Mesendoderm (in vitro differentiated cells): Measurements from ENCODE around the gene MRRF.

ENCODE experiments used
- DNase-seq: peaks from one replicate; pipeline ENCODE4 v3.0.0; 2013
- H2AK5ac ChIP-seq: 2 replicates; pipeline ENCODE4 v1.6.1; 2013; ENCODE audit warnings: low read length, inconsistent platforms
- H2BK120ac ChIP-seq: 2 replicates; pipeline ENCODE4 v1.6.1; 2013; ENCODE audit warnings: low read depth, mild to moderate bottlenecking, low read length, moderate library complexity, mixed read lengths
- H2BK15ac ChIP-seq: replicated peaks from 2 replicates; pipeline ENCODE4 v1.6.1; 2013; ENCODE audit warnings: low read depth, mild to moderate bottlenecking, moderate library complexity
- H2BK5ac ChIP-seq: 2 replicates; pipeline ENCODE4 v1.6.1; 2013; ENCODE audit warnings: low read length, inconsistent platforms
- H3K18ac ChIP-seq: 2 replicates; pipeline ENCODE4 v1.6.1; 2013; ENCODE audit warnings: mild to moderate bottlenecking, low read length, mixed read lengths
- H3K23ac ChIP-seq: one replicate; pipeline ENCODE4 v1.6.1; 2013; ENCODE audit warnings: low read length
- H3K27ac ChIP-seq: 2 replicates; pipeline ENCODE4 v1.5.1; 2013; ENCODE audit warnings: low read depth, mild to moderate bottlenecking, inconsistent platforms, low read length, moderate library complexity
- H3K27me3 ChIP-seq: 2 replicates; pipeline ENCODE4 v1.6.1; 2013; ENCODE audit warnings: low read length, control low read depth, mild to moderate bottlenecking, inconsistent platforms; ENCODE audit not compliant: insufficient read depth, poor library complexity
- H3K36me3 ChIP-seq: 2 replicates; pipeline ENCODE4 v1.6.1; 2013; ENCODE audit warnings: low read length, inconsistent platforms; ENCODE audit not compliant: control insufficient read depth, insufficient read depth
- H3K4ac ChIP-seq: one replicate; pipeline ENCODE4 v1.6.1; 2013; ENCODE audit warnings: low read depth, mild to moderate bottlenecking, low read length, moderate library complexity
- H3K4me1 ChIP-seq: 2 replicates; pipeline ENCODE4 v1.6.1; 2013; ENCODE audit warnings: low read depth, low read length, inconsistent platforms; ENCODE audit not compliant: control insufficient read depth
- H3K4me2 ChIP-seq: 2 replicates; pipeline ENCODE4 v1.6.1; 2013; ENCODE audit warnings: low read length
- H3K4me3 ChIP-seq: 2 replicates; pipeline ENCODE4 v1.5.1; 2013; ENCODE audit warnings: mild to moderate bottlenecking, low read length
- H3K56ac ChIP-seq: one replicate; pipeline ENCODE4 v1.6.1; 2013; ENCODE audit warnings: low read length
- H3K79me1 ChIP-seq: 2 replicates; pipeline ENCODE4 v1.6.1; 2013; ENCODE audit warnings: low read length, inconsistent platforms
- H3K79me2 ChIP-seq: 2 replicates; pipeline ENCODE4 v1.6.1; 2013; ENCODE audit warnings: mild to moderate bottlenecking, low read length; ENCODE audit not compliant: control insufficient read depth, insufficient read depth
- H3K9ac ChIP-seq: 2 replicates; pipeline ENCODE4 v1.6.1; 2013; ENCODE audit warnings: low read length, inconsistent platforms
- H4K5ac ChIP-seq: one replicate; pipeline ENCODE4 v1.6.1; 2013; ENCODE audit warnings: low read length
- H4K8ac ChIP-seq: one replicate; pipeline ENCODE4 v1.6.1; 2013; ENCODE audit warnings: low read depth, mild to moderate bottlenecking, control low read depth, low read length, moderate library complexity
- WGBS: extraction: QIAGEN DNeasy Blood & Tissue Kit; methylation state at CpG from one replicate; pipeline ENCODE4 v1.1.7; 2013; ENCODE audit warnings: low lambda C conversion rate, missing lambda C conversion rate; ENCODE audit not compliant: insufficient coverage; ENCODE audit errors: extremely low coverage; 5-methylcytosine and 5-hydroxymethylcytosine counted together

Gene MRRF

DNA sequence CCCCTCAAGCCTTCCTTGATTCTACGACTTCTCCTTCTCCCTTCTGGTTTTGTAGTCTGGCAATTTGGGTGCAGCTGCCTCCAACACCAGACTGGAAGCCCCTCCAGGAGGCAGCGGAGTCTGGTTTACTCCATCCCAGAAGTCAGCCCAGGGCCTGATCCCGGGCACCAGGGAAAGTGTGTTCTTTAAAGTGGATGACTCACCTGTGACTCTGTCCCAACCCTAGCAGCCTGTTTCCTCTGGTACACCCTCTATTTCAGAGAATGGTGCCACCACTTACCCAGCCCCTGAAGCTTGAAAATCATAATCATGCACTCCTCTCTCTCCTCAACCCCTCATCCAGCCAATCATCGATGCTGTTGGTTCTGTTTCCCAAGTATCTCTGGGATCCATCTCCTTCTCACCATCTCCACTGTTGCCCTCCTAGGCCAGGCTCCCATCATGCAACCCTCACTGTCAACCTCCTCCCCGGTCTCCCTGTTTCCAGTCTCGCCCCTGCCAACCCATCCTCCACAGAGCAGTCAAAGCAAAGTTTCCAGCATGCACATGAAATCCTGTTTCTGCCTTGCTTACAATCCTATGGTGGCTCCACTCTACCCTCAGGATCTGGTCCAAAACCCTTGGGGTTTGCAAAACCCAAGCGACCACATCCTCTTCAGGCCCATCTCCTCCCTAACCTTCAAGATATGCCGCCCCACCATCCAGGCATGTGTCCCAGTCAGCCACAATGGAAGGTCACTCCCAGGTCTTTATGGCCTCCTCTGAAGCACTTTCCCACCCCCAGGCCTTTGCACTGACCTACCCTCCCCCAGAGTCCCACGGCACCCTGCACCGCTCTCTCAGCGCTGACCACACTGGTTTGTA lies 46.4 kb upstream of the MRRF start:
- Histone ChIP-seq H3K79me2 (no peaks in the 10 kb centered on the region), H3K4me1 (no peaks in the 10 kb centered on the region), H4K8ac (no peak overlapping the region), H3K27me3 (peaks cover 81% of the 10 kb centered on the region), H3K56ac (no peak overlapping the region), H3K18ac (no peak overlapping the region), H2BK5ac (no peak overlapping the region), H2AK5ac (no peak overlapping the region), H3K4ac (no peak overlapping the region), H3K27ac (no peak overlapping the region), H3K23ac (no peak overlapping the region), H3K9ac (no peak overlapping the region), H2BK120ac (no peak overlapping the region), H3K4me2 (no peak overlapping the region), H3K36me3 (no peaks in the 10 kb centered on the region), H2BK15ac (no peak overlapping the region), H4K5ac (no peak overlapping the region), H3K4me3 (no peak overlapping the region), H3K79me1 (no peaks in the 10 kb centered on the region)
- DNase-seq, result no peak
- WGBS, result no CpG with 5 or more reads among the region's 11 CpGs

DNA sequence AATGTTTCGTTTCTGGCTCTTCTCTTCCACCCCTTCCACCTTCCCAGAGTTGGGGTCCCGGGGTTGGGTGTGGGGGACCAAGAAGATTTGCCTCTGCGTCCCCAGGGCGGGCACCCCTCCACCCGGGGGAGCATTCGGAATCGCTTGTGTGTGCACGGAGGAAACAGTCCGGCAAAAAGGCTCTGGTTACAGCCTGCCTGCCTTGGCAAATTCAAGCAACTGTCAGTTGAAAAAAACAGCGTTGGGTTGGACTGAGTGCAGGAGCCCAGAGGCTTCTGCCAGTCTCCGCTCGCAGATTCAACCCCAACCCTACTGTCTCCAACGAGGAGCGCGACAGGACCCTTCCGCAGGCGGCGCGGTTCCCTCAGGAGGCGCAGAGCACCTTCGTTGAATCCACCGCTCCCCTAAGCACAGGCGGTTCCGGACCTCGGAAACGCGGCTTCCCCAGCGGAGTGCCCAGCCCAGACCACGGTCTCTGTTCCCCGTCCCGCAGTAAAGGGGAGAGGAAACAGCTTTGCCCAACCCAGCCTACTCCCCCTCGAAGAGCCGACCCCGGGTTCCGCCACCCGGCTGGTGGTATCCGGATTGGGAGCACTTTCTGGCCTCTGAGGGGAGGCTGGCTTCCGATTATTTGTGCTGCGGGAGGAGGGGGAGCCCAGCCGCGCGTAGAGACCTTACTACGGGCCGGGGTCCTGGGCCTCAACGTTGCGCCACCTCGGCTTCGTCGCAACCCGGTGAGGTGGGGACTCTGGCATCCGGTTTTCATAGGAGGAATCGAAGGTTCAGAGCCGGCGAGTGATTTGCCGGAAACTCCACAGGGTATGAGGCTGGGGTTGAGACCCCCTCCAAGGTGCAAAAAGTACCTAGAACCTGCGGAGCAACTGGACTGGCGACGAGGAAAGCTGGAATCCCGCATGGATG lies 45.5 kb upstream of the MRRF start:
- Histone ChIP-seq H2BK5ac (no peak overlapping the region), H3K27ac (no peak overlapping the region), H4K8ac (no peak overlapping the region), H3K4ac (no peak overlapping the region), H3K9ac (peak overlapping the region; percentile 30), H2BK120ac (no peak overlapping the region), H4K5ac (no peak overlapping the region), H3K27me3 (peaks cover 84% of the 10 kb centered on the region), H3K56ac (peak overlapping the region; percentile 52), H2AK5ac (no peak overlapping the region), H3K79me2 (no peaks in the 10 kb centered on the region), H3K18ac (no peak overlapping the region), H3K4me1 (no peaks in the 10 kb centered on the region), H3K4me3 (no peak overlapping the region), H2BK15ac (no peak overlapping the region), H3K23ac (peak overlapping the region; percentile 16), H3K36me3 (no peaks in the 10 kb centered on the region), H3K4me2 (peak overlapping the region; percentile 74), H3K79me1 (no peaks in the 10 kb centered on the region)
- DNase-seq, result peak; percentile 54
- WGBS, result no CpG with 5 or more reads among the region's 59 CpGs

DNA sequence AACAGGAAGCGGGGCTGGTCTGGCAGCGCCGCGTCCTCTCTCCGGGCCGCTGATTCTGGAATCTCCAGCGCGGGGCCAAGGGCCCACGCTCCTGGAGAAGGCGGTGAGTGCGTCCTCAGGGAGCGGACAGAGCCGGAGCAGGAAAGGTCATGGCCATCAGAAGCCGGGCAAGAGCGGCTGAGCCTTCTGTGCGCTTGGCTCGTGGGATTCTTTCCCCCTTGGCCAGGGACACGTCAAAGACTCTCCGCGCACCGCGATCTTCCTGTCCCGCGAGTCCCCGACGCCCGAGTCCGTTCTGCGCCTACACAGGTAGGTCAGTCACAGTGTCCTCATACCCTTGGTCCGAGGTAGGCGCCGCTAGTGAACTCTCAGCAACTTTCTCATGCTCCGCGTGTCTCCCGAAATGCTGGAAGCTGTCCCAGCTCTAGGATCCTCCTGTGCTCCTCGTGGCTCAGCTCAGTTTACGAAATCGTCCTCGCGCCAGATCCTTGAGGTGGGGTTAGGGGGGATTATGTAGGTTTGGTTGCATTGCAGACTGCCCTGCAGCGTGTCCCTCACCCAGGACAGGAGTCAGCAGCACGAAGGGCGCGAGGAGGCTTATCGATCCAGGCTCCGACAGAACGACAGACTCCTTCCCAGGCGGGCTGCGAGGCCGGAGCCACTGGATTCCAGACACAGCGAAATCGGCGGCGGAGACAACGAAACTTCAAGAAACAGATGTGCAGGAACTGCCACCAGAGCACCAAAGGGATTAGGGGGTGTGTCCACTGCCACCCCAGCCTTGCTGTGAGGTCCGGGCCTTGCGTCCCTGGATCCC lies 44.6 kb upstream of the MRRF start:
- Histone ChIP-seq H3K56ac (peak overlapping the region; percentile 52), H3K4me1 (no peaks in the 10 kb centered on the region), H2BK5ac (no peak overlapping the region), H3K4me3 (no peak overlapping the region), H3K18ac (no peak overlapping the region), H3K4ac (no peak overlapping the region), H3K4me2 (peak overlapping the region; percentile 74), H3K9ac (no peak overlapping the region), H3K36me3 (no peaks in the 10 kb centered on the region), H3K79me2 (no peaks in the 10 kb centered on the region), H3K27me3 (peaks cover 90% of the 10 kb centered on the region), H3K27ac (no peak overlapping the region), H4K5ac (no peak overlapping the region), H2AK5ac (no peak overlapping the region), H2BK15ac (no peak overlapping the region), H2BK120ac (no peak overlapping the region), H4K8ac (no peak overlapping the region), H3K23ac (no peak overlapping the region), H3K79me1 (no peaks in the 10 kb centered on the region)
- peak; percentile 45 for DNase-seq
- no CpG with 5 or more reads among the region's 57 CpGs for WGBS

DNA sequence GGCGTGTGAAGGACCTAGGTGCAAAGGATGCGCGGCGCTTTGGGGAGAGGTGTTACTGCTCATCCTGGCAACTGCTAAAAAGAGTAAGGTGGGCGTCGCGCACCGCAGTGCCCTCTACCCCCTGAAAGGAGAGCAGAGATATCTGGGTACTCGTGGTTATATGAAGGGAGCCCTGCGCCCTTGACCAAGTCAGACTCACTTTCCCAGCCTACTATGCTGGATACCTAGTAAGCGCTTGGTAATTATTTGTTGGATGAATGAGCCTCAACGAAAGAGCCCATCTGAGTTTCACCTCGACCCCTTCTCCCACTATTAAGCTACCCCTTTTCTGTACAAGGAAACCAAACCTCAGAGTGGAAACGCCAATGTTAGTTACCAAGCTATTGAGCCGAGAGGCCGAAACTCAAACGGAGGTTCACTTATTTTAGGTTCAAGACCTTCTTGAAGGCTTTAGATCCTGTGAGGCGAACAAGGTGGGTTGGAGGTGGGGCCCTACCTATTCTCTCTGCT lies 44.0 kb upstream of the MRRF start:
- Histone ChIP-seq H3K79me1 (no peaks in the 10 kb centered on the region), H3K23ac (no peak overlapping the region), H3K27ac (no peak overlapping the region), H3K9ac (no peak overlapping the region), H2AK5ac (no peak overlapping the region), H2BK120ac (no peak overlapping the region), H2BK15ac (no peak overlapping the region), H2BK5ac (no peak overlapping the region), H3K4me3 (no peak overlapping the region), H3K4me2 (no peak overlapping the region), H4K5ac (no peak overlapping the region), H3K4ac (no peak overlapping the region), H3K56ac (no peak overlapping the region), H3K4me1 (no peaks in the 10 kb centered on the region), H4K8ac (no peak overlapping the region), H3K36me3 (no peaks in the 10 kb centered on the region), H3K18ac (no peak overlapping the region), H3K27me3 (peaks cover 91% of the 10 kb centered on the region), H3K79me2 (no peaks in the 10 kb centered on the region)
- WGBS, result no CpG with 5 or more reads among the region's 18 CpGs
- DNase-seq, result peak; percentile 13

DNA sequence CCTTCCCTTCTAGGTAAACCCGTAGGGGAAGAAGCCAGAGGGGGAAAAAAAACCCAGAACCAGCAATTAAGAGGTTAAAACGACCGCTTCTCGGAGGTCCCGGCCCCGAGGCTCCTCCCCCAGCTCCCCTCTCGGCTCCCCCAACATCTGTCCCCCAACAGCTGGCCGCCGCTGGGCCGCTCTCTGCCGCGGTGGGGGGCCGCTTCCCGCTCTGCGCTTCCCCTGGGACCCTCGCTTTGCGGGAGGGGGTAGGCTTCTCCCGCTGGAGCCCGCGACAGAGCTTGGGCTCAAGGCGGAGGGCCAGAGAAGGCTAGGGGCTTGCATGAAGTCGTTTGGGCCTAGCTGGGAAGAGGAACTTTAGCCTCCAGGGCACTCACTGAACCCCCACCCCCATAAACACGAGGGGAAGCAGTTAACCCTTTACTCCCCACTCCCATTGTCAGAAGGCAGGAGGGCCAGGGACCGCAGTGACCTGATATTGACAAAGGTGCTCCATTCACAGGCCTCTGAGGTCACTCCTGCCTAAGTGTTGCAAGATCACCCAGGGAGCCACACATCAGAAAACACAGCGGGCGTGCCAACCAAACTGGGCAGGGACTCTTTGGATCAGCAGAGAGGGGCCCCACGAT lies 43.4 kb upstream of the MRRF start:
- peak; percentile 38 for DNase-seq
- Histone ChIP-seq H3K4ac (no peak overlapping the region), H3K36me3 (no peaks in the 10 kb centered on the region), H4K5ac (no peak overlapping the region), H3K18ac (no peak overlapping the region), H2BK5ac (no peak overlapping the region), H3K79me1 (no peaks in the 10 kb centered on the region), H3K9ac (no peak overlapping the region), H3K23ac (no peak overlapping the region), H3K56ac (no peak overlapping the region), H2BK120ac (no peak overlapping the region), H2AK5ac (no peak overlapping the region), H3K4me1 (no peaks in the 10 kb centered on the region), H4K8ac (no peak overlapping the region), H2BK15ac (no peak overlapping the region), H3K4me2 (peak overlapping the region; percentile 33), H3K4me3 (no peak overlapping the region), H3K27ac (no peak overlapping the region), H3K27me3 (peaks cover 91% of the 10 kb centered on the region), H3K79me2 (no peaks in the 10 kb centered on the region)
- no CpG with 5 or more reads among the region's 27 CpGs for WGBS
